Loucy (cell line): ENCODE data around the gene CCDC149.

Experiments used
- H2AFZ ChIP-seq: fragments of 200-600 bp; sonication (generic); 2 replicates; pipeline ENCODE4 v1.6.0; 2016; ENCODE audit warnings: antibody characterized with exemption, mild to moderate bottlenecking, low read length, moderate library complexity
- H3F3A ChIP-seq: fragments of 200-600 bp; 2 replicates; pipeline ENCODE4 v1.6.0; 2016; ENCODE audit warnings: antibody characterized with exemption, low read depth, mild to moderate bottlenecking
- H3K27me3 ChIP-seq: fragments of 200-600 bp; sonication (generic); 2 replicates; pipeline ENCODE4 v1.6.1; 2014; ENCODE audit warnings: low read length, mild to moderate bottlenecking; ENCODE audit not compliant: insufficient read depth, poor library complexity, severe bottlenecking
- H3K36me3 ChIP-seq: fragments of 200-600 bp; sonication (generic); 2 replicates; pipeline ENCODE4 v1.6.1; 2016; ENCODE audit warnings: low read length; ENCODE audit not compliant: insufficient read depth
- H3K4me1 ChIP-seq: fragments of 200-600 bp; sonication (generic); 2 replicates; pipeline ENCODE4 v1.5.1; 2014; ENCODE audit warnings: low read length, mild to moderate bottlenecking; ENCODE audit not compliant: insufficient read depth, poor library complexity, severe bottlenecking
- H3K4me2 ChIP-seq: fragments of 200-600 bp; sonication (generic); 2 replicates; pipeline ENCODE4 v1.6.0; 2014; ENCODE audit warnings: antibody characterized with exemption, low read length, low read depth, mild to moderate bottlenecking; ENCODE audit not compliant: poor library complexity, severe bottlenecking
- H3K4me3 ChIP-seq: fragments of 200-600 bp; sonication (generic); 2 replicates; pipeline ENCODE4 v1.5.1; 2014; ENCODE audit warnings: low read length, mild to moderate bottlenecking, mixed read lengths; ENCODE audit not compliant: poor library complexity, severe bottlenecking
- H3K79me2 ChIP-seq: fragments of 200-600 bp; sonication (generic); 2 replicates; pipeline ENCODE4 v1.6.1; 2014; ENCODE audit warnings: low read length; ENCODE audit not compliant: insufficient read depth
- H3K9ac ChIP-seq: fragments of 200-600 bp; sonication (generic); 2 replicates; pipeline ENCODE4 v1.6.0; 2014; ENCODE audit warnings: mild to moderate bottlenecking, low read depth, low read length, moderate library complexity; ENCODE audit not compliant: poor library complexity, severe bottlenecking
- H3K9me2 ChIP-seq: fragments of 200-600 bp; sonication (generic); replicated peaks from 2 replicates; pipeline ENCODE4 v1.6.1; 2016; ENCODE audit warnings: low read depth, low read length, mixed read lengths
- H3K9me3 ChIP-seq: fragments of 200-600 bp; sonication (generic); 2 replicates; pipeline ENCODE4 v1.6.1; 2014; ENCODE audit warnings: mild to moderate bottlenecking, antibody characterized with exemption, low read length, low read depth; ENCODE audit not compliant: insufficient read depth
- H4K20me1 ChIP-seq: fragments of 200-600 bp; sonication (generic); 2 replicates; pipeline ENCODE4 v1.6.0; 2014; ENCODE audit warnings: antibody characterized with exemption, low read length, mild to moderate bottlenecking; ENCODE audit not compliant: insufficient read depth, poor library complexity, severe bottlenecking
- EZH2phosphoT487 ChIP-seq: fragments of 200-600 bp; IDR thresholded peaks from 2 replicates; pipeline ENCODE4 v1.6.1; 2018; ENCODE audit warnings: antibody characterized with exemption, mild to moderate bottlenecking, moderate library complexity, borderline replicate concordance
- TF ChIP-seq, protein P1 (sequence below): fragments of 200-600 bp; sonication (generic); conservative IDR thresholded peaks from 2 replicates; pipeline ENCODE4 v1.5.1; 2014; ENCODE audit warnings: mild to moderate bottlenecking, antibody characterized with exemption, low read length

Gene CCDC149

DNA sequence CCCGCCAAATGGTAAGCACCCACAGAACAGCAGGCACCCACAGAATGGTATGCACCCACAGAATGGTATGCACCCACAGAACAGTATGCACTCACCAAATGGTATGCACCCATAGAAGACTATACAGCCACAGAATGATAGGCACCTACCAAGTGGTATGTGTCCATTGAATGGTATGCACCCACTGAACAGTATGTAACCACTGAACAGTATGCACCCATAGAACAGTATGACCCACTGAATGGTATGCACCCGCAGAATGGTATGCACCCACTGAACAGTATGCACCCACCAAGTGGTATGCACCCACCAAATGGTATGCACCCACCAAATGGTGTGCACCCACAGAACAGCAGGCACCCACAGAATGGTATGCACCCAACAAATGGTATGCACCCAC is 40.1 kb downstream of the CCDC149 start:
- Histone ChIP-seq H3K36me3 (no peaks in the 10 kb centered on the region), H3K9ac (no peak overlapping the region), H2AFZ (no peak overlapping the region), H3F3A (no peaks in the 10 kb centered on the region), H3K79me2 (no peaks in the 10 kb centered on the region), H3K4me2 (no peak overlapping the region), H4K20me1 (no peaks in the 10 kb centered on the region), H3K9me3 (no peaks in the 10 kb centered on the region), H3K4me1 (no peaks in the 10 kb centered on the region), H3K9me2 (no peaks in the 10 kb centered on the region), H3K27me3 (no peaks in the 10 kb centered on the region), H3K4me3 (no peak overlapping the region)
- no peak for TF ChIP-seq EZH2phosphoT487
- TF ChIP-seq, protein P1, sequence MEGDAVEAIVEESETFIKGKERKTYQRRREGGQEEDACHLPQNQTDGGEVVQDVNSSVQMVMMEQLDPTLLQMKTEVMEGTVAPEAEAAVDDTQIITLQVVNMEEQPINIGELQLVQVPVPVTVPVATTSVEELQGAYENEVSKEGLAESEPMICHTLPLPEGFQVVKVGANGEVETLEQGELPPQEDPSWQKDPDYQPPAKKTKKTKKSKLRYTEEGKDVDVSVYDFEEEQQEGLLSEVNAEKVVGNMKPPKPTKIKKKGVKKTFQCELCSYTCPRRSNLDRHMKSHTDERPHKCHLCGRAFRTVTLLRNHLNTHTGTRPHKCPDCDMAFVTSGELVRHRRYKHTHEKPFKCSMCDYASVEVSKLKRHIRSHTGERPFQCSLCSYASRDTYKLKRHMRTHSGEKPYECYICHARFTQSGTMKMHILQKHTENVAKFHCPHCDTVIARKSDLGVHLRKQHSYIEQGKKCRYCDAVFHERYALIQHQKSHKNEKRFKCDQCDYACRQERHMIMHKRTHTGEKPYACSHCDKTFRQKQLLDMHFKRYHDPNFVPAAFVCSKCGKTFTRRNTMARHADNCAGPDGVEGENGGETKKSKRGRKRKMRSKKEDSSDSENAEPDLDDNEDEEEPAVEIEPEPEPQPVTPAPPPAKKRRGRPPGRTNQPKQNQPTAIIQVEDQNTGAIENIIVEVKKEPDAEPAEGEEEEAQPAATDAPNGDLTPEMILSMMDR = no peak

DNA sequence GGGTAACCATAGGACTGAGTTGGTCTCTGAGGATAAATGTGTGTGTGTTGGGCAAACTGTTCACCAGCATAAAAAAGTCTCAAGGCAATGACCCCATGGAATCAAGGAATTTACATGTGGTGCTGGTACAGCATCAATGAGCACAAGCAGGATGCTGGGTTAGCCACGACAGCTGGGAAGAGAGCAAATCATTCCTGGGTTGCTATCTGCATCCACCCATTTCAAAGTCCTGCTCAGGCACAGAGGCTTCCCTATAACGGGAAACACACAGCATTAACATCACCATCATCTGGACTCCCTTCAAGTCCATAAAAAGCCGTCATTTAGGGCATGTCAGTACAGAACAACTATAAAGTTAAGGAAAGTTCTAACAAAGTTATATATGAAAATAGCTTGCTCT is 41.6 kb downstream of the CCDC149 start:
- no peaks in the 10 kb centered on the region for H3K9me3 ChIP-seq
- no peaks in the 10 kb centered on the region for H3K79me2 ChIP-seq
- H3F3A ChIP-seq = no peaks in the 10 kb centered on the region

DNA sequence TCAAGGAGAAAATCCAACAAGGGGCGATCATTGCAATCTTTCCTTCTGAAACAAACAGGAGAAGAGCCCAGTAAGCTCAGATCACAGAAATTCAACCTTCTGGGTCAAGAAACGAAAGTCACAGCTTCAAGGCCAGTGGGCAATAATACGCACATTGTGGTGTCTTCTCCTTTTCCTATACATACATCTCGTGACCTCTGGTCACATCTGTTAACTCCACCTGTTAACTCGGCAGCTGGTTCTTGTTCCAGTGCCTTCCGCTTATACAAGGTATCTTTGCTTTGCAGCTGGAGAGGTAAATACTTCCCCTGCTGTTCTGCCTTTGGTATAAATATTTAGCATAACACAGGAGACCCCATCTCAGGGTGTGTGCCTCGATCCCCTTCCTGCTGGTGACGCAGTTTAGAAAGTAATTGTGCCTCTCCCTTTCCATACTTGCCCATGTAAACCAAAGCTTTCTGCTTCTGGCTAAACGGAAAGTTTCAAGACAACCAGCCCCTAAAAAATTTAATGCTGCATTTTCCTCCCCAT is 45.0 kb downstream of the CCDC149 start:
- H3K79me2 ChIP-seq = no peaks in the 10 kb centered on the region
- no peaks in the 10 kb centered on the region for H3K36me3 ChIP-seq
- H3K4me3 ChIP-seq = no peak overlapping the region
- H3F3A ChIP-seq = no peaks in the 10 kb centered on the region
- H3K9me2 ChIP-seq = no peaks in the 10 kb centered on the region
- no peaks in the 10 kb centered on the region for H3K4me1 ChIP-seq
- no peak overlapping the region for H3K9ac ChIP-seq
- no peak overlapping the region for H2AFZ ChIP-seq
- H3K27me3 ChIP-seq = no peaks in the 10 kb centered on the region
- no peaks in the 10 kb centered on the region for H4K20me1 ChIP-seq
- no peak overlapping the region for H3K4me2 ChIP-seq
- TF ChIP-seq EZH2phosphoT487 = no peak
- TF ChIP-seq, protein P1 = no peak
- no peaks in the 10 kb centered on the region; the same call in 1 of the 2 replicates for H3K9me3 ChIP-seq

More for the DNA sequence above, 41.6 kb downstream of the CCDC149 start:
- TF ChIP-seq EZH2phosphoT487 = no peak
- TF ChIP-seq, protein P1 = no peak
- Histone ChIP-seq H3K4me1 (no peaks in the 10 kb centered on the region), H4K20me1 (no peaks in the 10 kb centered on the region), H3K9me2 (no peaks in the 10 kb centered on the region), H3K4me2 (no peak overlapping the region), H3K36me3 (no peaks in the 10 kb centered on the region), H3K27me3 (no peaks in the 10 kb centered on the region), H3K9ac (no peak overlapping the region), H2AFZ (no peak overlapping the region), H3K4me3 (no peak overlapping the region)
